ENCODE results near the gene DNAJC5G.
"Not testable (repeated sequence)": the region's sequence is repeated elsewhere in the genome, so short reads cannot be mapped to it uniquely, and the experiment has no call there.

The DNAJC5G gene

DNA sequence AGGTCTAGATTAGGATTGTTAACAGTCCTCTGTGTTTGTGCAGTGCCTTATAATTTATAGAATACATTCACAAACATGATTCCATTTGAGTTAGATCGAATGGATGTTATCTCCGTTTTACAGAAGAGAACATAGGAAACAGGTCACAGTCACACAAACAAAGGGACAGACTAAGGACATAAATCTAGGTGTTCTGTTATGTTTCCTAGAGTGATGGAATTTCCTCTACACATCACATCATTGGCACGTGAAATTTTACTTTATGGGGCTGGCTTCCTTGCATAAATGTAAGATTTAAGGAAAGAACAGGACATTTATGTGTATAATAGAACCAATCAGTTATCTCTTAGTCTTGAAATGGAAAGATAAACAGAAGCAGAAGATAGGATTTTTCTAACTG, 13.4 kb downstream of the DNAJC5G start:
- H3K9me3 ChIP-seq (ENCODE audit: low read length): no peaks in the 10 kb centered on the region
- no peaks in the 10 kb centered on the region for H3K4me1 ChIP-seq (ENCODE audit: insufficient read depth, low read length)
- no peak overlapping the region for H3K27ac ChIP-seq (ENCODE audit: low read depth, low read length)
- no peak overlapping the region for H3K4me3 ChIP-seq (ENCODE audit: low read depth in 1 of 2, low read length in 2 of 2)
- H3K27me3 ChIP-seq (ENCODE audit: control insufficient read depth in 1 of 2, insufficient read depth in 2 of 2, low read length in 2 of 2): no peaks in the 10 kb centered on the region
- H3K36me3 ChIP-seq (ENCODE audit: insufficient read depth, low read length): no peaks in the 10 kb centered on the region
- H3K9ac ChIP-seq (ENCODE audit: low read length): no peak overlapping the region

DNA sequence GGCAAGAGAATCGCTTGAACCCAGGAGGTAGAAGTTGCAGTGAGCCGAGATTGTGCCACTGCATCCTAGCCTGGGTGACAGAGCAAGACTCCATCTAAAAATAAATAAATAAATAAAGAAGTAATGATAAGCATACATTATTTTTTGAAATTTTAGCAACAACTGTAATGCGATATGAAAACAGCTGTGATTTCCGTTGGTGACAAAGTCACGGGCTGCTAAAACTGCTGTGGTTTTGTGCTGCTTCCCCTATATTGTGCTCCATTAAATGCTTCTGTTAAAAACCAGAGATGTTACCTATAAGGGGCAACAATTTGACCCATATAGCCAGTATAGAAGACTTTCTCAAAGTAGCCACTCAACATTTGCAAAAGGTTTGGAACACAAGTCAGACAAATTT, 15.3 kb downstream of the DNAJC5G start:
- H3K4me1 ChIP-seq (ENCODE audit: insufficient read depth, low read length): no peaks in the 10 kb centered on the region

DNA sequence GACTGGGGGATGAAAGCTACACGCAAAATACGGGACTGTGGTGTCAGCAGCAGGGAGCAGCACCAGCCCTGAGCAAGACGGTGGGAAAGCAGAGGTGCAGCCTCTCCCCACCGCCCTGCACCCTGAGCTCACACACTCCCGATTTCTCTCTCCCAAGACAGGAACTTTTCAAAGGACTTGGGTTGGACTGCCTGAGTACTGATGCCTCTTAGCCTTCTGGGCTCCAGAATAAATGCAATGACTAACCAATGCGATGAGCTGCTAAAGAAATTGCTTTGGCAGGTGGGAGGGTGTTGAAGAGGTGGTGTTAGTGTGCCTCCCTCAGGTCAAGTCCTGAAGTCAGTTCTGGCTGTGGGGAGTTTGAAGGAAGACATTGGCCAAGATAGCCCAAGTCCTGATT, 16.6 kb downstream of the DNAJC5G start:
- Histone ChIP-seq H3K36me3 (ENCODE audit: insufficient read depth, low read length) (no peaks in the 10 kb centered on the region), H3K9me3 (ENCODE audit: low read length) (no peaks in the 10 kb centered on the region), H3K27ac (ENCODE audit: low read depth, low read length) (no peak overlapping the region), H3K27me3 (ENCODE audit: control insufficient read depth in 1 of 2, insufficient read depth in 2 of 2, low read length in 2 of 2) (no peaks in the 10 kb centered on the region), H3K4me1 (ENCODE audit: insufficient read depth, low read length) (no peaks in the 10 kb centered on the region), H3K9ac (ENCODE audit: low read length) (no peak overlapping the region), H3K4me3 (ENCODE audit: low read depth in 1 of 2, low read length in 2 of 2) (no peak overlapping the region)

More for the DNA sequence above, 15.3 kb downstream of the DNAJC5G start:
- Histone ChIP-seq H3K27ac (ENCODE audit: low read depth, low read length) (no peak overlapping the region), H3K9ac (ENCODE audit: low read length) (no peak overlapping the region), H3K27me3 (ENCODE audit: control insufficient read depth in 1 of 2, insufficient read depth in 2 of 2, low read length in 2 of 2) (no peaks in the 10 kb centered on the region), H3K36me3 (ENCODE audit: insufficient read depth, low read length) (no peaks in the 10 kb centered on the region), H3K4me3 (ENCODE audit: low read depth in 1 of 2, low read length in 2 of 2) (no peak overlapping the region), H3K9me3 (ENCODE audit: low read length) (no peaks in the 10 kb centered on the region)

DNA sequence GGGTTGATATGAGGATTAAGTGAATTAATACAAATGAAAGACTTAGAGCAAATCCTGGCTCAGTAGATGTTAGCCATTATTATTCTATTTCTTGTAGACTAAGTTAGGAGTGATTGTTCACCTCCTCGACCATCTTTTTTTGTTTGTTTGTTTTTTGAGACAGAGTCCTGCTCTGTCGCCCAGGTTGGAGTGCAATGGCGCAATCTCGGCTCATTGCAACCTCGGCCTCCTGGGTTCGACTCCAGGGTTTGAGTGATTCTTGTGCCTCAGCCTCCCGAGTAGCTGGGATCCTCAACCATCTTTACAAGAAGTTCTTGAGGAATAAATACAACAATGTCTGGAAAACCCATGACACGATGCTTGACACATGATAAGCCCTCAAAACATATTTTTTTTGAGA, 19.7 kb downstream of the DNAJC5G start:
- Histone ChIP-seq H3K4me3 (ENCODE audit: low read depth in 1 of 2, low read length in 2 of 2) (no peak overlapping the region), H3K36me3 (ENCODE audit: insufficient read depth, low read length) (no peaks in the 10 kb centered on the region), H3K9ac (ENCODE audit: low read length) (no peak overlapping the region), H3K27me3 (ENCODE audit: control insufficient read depth in 1 of 2, insufficient read depth in 2 of 2, low read length in 2 of 2) (no peaks in the 10 kb centered on the region), H3K9me3 (ENCODE audit: low read length) (no peaks in the 10 kb centered on the region), H3K4me1 (ENCODE audit: insufficient read depth, low read length) (no peaks in the 10 kb centered on the region), H3K27ac (ENCODE audit: low read depth, low read length) (no peak overlapping the region)

DNA sequence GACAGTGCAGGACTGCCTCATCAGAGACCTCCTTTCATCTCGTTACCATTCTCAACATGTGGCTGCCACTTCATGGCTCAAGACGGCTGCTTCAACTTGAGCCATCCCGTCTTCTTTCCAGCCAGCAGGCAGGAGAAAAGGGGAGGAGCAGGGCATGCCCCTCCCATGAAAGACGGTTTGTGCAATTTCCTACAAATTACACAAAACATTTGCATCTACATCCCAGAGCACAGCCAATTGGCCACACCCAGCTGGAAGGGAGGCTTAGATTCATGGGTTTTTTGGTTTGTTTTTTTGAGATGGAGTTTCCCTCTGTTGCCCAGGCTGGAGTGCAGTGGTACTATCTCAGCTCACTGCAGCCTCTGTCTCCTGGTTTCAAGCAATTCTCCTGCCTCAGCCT, 21.2 kb downstream of the DNAJC5G start:
- H3K4me1 ChIP-seq (ENCODE audit: insufficient read depth, low read length): no peaks in the 10 kb centered on the region
- H3K4me3 ChIP-seq (ENCODE audit: low read depth in 1 of 2, low read length in 2 of 2): no peak overlapping the region
- no peak overlapping the region for H3K27ac ChIP-seq (ENCODE audit: low read depth, low read length)
- no peaks in the 10 kb centered on the region for H3K27me3 ChIP-seq (ENCODE audit: control insufficient read depth in 1 of 2, insufficient read depth in 2 of 2, low read length in 2 of 2)
- H3K9me3 ChIP-seq (ENCODE audit: low read length): no peaks in the 10 kb centered on the region
- H3K9ac ChIP-seq (ENCODE audit: low read length): no peak overlapping the region
- no peaks in the 10 kb centered on the region for H3K36me3 ChIP-seq (ENCODE audit: insufficient read depth, low read length)

DNA sequence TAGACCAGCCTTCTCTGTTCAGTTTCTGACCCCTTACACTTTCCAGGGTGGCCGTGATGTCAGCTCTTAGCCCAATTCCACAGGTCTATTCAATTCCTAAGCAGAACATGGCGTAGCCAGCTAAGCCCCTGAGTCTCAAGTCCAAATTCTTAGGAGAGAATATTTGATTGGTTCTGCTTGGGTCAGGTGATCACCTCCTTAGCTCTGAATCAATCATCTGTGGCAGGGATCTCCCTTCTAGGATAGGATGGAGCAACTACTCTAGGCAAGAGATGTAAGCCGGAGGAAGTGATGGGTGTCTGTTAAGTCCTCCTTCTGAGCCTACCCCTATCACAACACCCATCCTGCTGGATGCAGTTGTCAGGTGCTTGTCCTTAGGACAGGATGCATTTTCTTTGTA, 22.0 kb downstream of the DNAJC5G start:
- no peak overlapping the region for H3K4me3 ChIP-seq (ENCODE audit: low read depth in 1 of 2, low read length in 2 of 2)
- H3K27me3 ChIP-seq (ENCODE audit: control insufficient read depth in 1 of 2, insufficient read depth in 2 of 2, low read length in 2 of 2): no peaks in the 10 kb centered on the region
- no peaks in the 10 kb centered on the region for H3K9me3 ChIP-seq (ENCODE audit: low read length)
- H3K9ac ChIP-seq (ENCODE audit: low read length): no peak overlapping the region
- no peaks in the 10 kb centered on the region for H3K36me3 ChIP-seq (ENCODE audit: insufficient read depth, low read length)
- H3K4me1 ChIP-seq (ENCODE audit: insufficient read depth, low read length): no peaks in the 10 kb centered on the region
- H3K27ac ChIP-seq (ENCODE audit: low read depth, low read length): no peak overlapping the region

DNA sequence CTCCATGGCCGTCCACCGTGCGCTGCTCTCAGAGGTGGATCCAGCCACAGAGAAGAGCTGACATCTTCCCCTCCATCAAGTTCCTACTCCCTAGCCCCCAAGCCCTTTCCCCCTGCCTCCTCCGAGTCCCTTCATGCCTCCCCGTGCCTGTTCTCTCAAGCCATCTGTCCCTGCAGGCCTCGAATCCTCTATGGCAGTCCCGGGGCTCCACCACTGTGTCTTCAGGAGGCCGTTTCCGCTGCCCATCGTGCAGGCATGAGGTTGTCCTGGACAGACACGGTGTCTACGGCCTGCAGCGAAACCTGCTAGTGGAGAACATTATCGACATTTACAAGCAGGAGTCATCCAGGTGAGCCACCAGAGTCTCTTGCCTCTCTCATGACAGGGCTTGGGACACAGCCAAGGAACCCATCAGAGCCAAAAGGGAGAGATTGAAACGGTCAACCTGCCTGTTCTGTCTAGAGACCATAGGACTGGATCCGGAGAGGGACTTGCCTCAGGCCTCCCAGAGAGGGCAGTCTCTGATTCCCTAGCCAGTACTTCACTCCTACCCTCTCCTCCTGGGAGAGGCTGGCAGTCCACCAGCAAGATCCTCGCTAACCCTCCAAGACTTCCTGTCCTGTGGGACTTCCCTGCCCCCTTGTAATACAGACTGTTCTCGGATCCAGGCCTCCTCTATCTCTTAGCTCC, 23.3 kb downstream of the DNAJC5G start:
- H3K9me3 ChIP-seq (ENCODE audit: low read length): no peaks in the 10 kb centered on the region
- H3K27me3 ChIP-seq (ENCODE audit: control insufficient read depth in 1 of 2, insufficient read depth in 2 of 2, low read length in 2 of 2): no peaks in the 10 kb centered on the region
- H3K4me1 ChIP-seq (ENCODE audit: insufficient read depth, low read length): no peaks in the 10 kb centered on the region
- no peak overlapping the region for H3K27ac ChIP-seq (ENCODE audit: low read depth, low read length)
- H3K4me3 ChIP-seq (ENCODE audit: low read depth in 1 of 2, low read length in 2 of 2): no peak overlapping the region
- no peaks in the 10 kb centered on the region for H3K36me3 ChIP-seq (ENCODE audit: insufficient read depth, low read length)
- H3K9ac ChIP-seq (ENCODE audit: low read length): no peak overlapping the region

DNA sequence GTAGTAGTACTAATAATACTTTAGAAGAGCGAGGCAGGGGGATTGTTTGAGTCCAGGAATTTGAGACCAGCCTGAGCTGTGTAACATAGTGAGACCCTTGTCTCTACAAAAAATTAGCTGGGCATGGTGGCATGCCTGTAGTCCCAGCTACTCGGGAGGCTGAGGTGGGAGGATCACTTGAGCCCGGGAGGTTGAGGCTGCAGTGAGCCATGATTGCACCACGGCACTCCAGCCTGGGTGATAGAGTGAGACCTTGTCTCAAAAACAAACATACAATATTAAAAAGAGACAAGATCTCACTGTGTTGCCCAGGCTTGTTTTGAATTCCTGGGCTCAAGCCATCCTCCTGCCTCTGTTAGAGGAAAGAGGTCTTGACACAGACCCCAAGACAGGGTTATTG, 25.4 kb downstream of the DNAJC5G start:
- H3K4me3 ChIP-seq (ENCODE audit: low read depth in 1 of 2, low read length in 2 of 2); H3K27ac ChIP-seq (ENCODE audit: low read depth, low read length); H3K36me3 ChIP-seq (ENCODE audit: insufficient read depth, low read length); H3K27me3 ChIP-seq (ENCODE audit: control insufficient read depth in 1 of 2, insufficient read depth in 2 of 2, low read length in 2 of 2); H3K9me3 ChIP-seq (ENCODE audit: low read length); H3K4me1 ChIP-seq (ENCODE audit: insufficient read depth, low read length); H3K9ac ChIP-seq (ENCODE audit: low read length): not testable (repeated sequence)

DNA sequence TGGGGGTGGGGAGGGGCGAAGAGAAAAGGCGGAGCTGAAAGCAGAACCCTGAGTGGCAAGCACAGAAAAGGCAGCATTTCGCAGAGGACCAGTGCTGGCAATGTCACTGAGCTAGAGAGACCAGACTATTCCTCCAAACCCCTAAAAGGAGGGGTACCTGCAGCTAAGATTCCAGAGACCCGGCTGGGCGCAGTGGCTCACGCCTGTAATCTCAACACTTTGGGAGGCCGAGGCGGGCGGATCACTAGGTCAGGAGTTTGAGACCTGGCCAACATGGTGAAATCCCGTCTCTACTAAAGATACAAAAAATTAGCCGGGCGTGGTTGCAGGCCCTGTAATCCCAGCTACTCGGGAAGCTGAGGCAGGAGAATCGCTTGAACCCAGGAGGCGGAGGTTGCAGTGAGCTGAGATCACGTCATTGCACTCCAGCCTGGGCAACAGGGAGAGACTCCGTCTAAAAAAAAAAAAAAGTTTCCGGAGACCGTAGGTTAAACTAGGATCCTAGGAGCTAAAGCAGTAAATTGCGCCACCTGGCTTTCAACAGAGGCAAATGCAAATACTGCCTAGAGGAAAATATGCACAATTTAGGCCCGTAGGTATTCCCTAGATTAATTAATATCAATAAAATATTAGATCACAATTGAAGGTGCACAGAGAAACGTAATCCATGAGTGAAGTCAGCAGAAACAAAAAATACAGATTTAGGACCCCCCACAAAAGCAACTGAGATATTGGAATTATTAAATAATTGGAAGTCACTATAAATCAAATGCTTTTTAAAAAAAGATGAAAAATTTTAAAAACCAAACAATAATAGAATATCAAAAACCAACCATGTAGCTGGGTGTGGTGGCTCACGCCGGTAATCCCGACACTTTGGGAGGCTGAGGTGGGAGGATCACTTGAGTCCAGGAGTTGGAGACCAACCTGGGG, 28.1 kb downstream of the DNAJC5G start:
- H3K36me3 ChIP-seq (ENCODE audit: insufficient read depth, low read length): no peaks in the 10 kb centered on the region
- H3K9me3 ChIP-seq (ENCODE audit: low read length): no peaks in the 10 kb centered on the region
- H3K4me3 ChIP-seq (ENCODE audit: low read depth in 1 of 2, low read length in 2 of 2): peak overlapping the region in 1 of 2 donors; percentile 32
- peaks cover 8% of the 10 kb centered on the region for H3K4me1 ChIP-seq (ENCODE audit: insufficient read depth, low read length)
- peaks cover 20 to 31% of the 10 kb centered on the region in 2 donors for H3K27me3 ChIP-seq (ENCODE audit: control insufficient read depth in 1 of 2, insufficient read depth in 2 of 2, low read length in 2 of 2)
- H3K9ac ChIP-seq (ENCODE audit: low read length): no peak overlapping the region
- H3K27ac ChIP-seq (ENCODE audit: low read depth, low read length): no peak overlapping the region

DNA sequence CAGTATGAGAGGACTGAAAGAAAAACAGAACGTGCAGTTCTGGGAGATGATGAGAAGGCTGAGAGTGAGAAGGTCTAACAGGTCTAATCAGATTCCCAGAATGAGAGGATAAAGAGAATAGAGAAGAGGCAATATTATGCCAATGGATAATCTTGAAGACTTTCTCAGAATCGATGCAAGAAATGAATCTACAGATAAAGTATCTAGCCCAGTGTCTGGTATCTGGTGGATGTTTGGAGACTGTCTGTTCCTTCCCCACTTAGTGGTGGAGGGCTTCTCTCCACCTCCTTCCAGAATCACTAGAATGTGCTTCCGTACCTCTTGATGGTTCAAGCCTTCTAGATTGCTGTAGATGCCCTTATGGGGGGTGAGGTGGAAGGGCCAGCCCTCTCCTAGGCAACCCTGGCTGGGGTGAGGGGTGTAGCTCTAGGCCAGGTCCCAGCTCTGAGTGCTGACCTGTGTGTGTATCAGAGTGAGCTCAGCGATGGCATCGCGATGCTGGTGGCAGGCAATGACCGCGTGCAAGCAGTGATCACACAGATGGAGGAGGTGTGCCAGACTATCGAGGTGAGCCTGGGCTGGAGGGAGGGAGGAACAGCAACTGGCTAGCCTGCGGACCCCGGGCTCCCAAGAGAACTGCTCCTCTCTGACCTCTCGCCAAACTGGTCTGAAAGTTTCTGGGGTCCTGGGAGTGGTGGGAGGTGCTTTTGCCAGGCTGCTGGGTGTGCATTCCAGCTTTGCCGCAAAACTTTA, 29.4 kb downstream of the DNAJC5G start:
- H3K27me3 ChIP-seq (ENCODE audit: control insufficient read depth in 1 of 2, insufficient read depth in 2 of 2, low read length in 2 of 2): peaks cover 20 to 35% of the 10 kb centered on the region in 2 donors
- H3K36me3 ChIP-seq (ENCODE audit: insufficient read depth, low read length): peaks cover 4% of the 10 kb centered on the region
- H3K27ac ChIP-seq (ENCODE audit: low read depth, low read length): no peak overlapping the region
- peaks cover 8% of the 10 kb centered on the region for H3K4me1 ChIP-seq (ENCODE audit: insufficient read depth, low read length)
- H3K4me3 ChIP-seq (ENCODE audit: low read depth in 1 of 2, low read length in 2 of 2): no peak overlapping the region
- H3K9me3 ChIP-seq (ENCODE audit: low read length): no peaks in the 10 kb centered on the region
- H3K9ac ChIP-seq (ENCODE audit: low read length): no peak overlapping the region

DNA sequence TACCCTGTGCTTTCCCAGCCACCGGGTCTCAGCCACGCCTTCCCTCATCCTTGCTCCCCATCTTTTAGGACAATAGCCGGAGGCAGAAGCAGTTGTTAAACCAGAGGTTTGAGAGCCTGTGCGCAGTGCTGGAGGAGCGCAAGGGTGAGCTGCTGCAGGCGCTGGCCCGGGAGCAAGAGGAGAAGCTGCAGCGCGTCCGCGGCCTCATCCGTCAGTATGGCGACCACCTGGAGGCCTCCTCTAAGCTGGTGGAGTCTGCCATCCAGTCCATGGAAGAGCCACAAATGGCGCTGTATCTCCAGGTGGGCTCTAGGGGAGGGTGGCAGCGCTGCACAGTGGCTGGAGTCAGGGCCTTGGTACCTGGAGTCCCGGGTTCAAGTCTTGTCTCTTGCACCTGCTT, 30.3 kb downstream of the DNAJC5G start:
- peaks cover 5% of the 10 kb centered on the region for H3K36me3 ChIP-seq (ENCODE audit: insufficient read depth, low read length)
- H3K4me1 ChIP-seq (ENCODE audit: insufficient read depth, low read length): peaks cover 8% of the 10 kb centered on the region
- H3K9me3 ChIP-seq (ENCODE audit: low read length): no peaks in the 10 kb centered on the region
- H3K27me3 ChIP-seq (ENCODE audit: control insufficient read depth in 1 of 2, insufficient read depth in 2 of 2, low read length in 2 of 2): peaks cover 20 to 35% of the 10 kb centered on the region in 2 donors
- H3K9ac ChIP-seq (ENCODE audit: low read length): no peak overlapping the region
- no peak overlapping the region for H3K4me3 ChIP-seq (ENCODE audit: low read depth in 1 of 2, low read length in 2 of 2)
- H3K27ac ChIP-seq (ENCODE audit: low read depth, low read length): no peak overlapping the region

Data from muscle layer of colon (tissue), 2 donors.